ENCODE data around the gene ZBTB16.

ZBTB16 gene

DNA sequence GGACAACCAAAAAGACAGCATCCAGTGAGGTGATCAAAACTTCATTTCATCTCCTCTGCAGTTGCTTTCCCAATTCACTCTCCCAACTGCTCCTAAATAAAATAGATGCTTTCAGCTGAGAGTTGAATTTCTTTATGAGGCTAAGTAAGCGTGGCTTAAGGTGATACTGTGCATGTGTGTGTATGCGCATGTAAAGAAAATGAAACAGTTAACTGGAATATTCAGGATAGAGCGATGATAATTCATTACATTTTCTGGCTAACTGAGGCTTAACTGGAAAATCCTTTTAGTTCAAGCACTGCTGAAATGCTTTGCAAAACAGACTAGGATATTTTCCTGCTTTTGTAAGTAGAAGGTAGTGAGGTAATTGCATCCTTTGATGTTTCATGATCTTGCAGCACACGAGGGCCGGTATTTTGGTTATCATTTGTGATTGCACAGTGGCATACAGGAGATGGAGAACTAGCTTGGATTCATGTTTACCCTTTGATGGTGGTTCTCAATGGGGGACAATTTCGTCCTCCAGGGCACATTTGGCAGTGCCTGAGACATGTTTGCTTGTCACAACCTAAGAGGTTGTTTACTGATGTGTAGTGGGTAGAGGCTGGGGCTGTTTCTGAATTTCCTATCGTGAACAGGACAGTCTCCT lies 71.2 kb downstream of the ZBTB16 start:
- H2AFZ ChIP-seq (ENCODE audit: low read length): no peak overlapping the region
- H3K14ac ChIP-seq (ENCODE audit: low read length): no peak overlapping the region
- peaks cover 0 to 8% of the 10 kb centered on the region in 2 donors for H3K9me3 ChIP-seq (replicated peaks in 1 of 2; ENCODE audit: control insufficient read depth in 2 of 2, insufficient read depth in 1 of 2, low read depth in 1 of 2, low read length in 2 of 2)
- no peak overlapping the region for H3K4me2 ChIP-seq (ENCODE audit: insufficient read depth, low read length, poor library complexity, severe bottlenecking)
- no peak overlapping the region for H2BK15ac ChIP-seq (ENCODE audit: low read length)
- no peak overlapping the region for H4K8ac ChIP-seq (ENCODE audit: low read depth, low read length)
- H2BK5ac ChIP-seq (ENCODE audit: low read length): no peak overlapping the region
- no peak overlapping the region for H3K27ac ChIP-seq (replicated peaks; ENCODE audit: low read length)
- H2AK5ac ChIP-seq (ENCODE audit: low read depth, low read length): no peak overlapping the region
- H3K27me3 ChIP-seq (ENCODE audit: control insufficient read depth in 3 of 3, insufficient read depth in 3 of 3, low read depth in 1 of 3, low read length in 3 of 3): no peaks in the 10 kb centered on the region
- no peak overlapping the region for H2BK120ac ChIP-seq (ENCODE audit: low read depth, low read length)
- H2BK12ac ChIP-seq (ENCODE audit: low read length): no peak overlapping the region
- H3K79me1 ChIP-seq (ENCODE audit: low read depth, low read length): peaks cover 6% of the 10 kb centered on the region
- H3K23ac ChIP-seq (ENCODE audit: low read depth, low read length, poor library complexity): no peak overlapping the region
- DNase-seq (ENCODE audit: low spot score): no peak
- H4K91ac ChIP-seq (ENCODE audit: low read depth, low read length, poor library complexity): no peak overlapping the region
- WGBS, 2 donors (ENCODE audit: extremely low coverage in 2 of 2, insufficient read length in 2 of 2, insufficient replicate concordance in 1 of 2): no CpG with 5 or more reads among the region's 7 CpGs
- no peak overlapping the region for H3K4ac ChIP-seq (ENCODE audit: low read length)
- H3K4me3 ChIP-seq (ENCODE audit: low read length in 2 of 2): no peak overlapping the region
- peaks cover 37% of the 10 kb centered on the region in 2 donors for H3K4me1 ChIP-seq (ENCODE audit: control insufficient read depth in 2 of 2, insufficient read depth in 1 of 2, low read depth in 1 of 2, low read length in 2 of 2)
- no peak overlapping the region for H3K18ac ChIP-seq (ENCODE audit: low read length)
- H3K9ac ChIP-seq (ENCODE audit: low read depth, low read length, poor library complexity): no peak overlapping the region
- H3K36me3 ChIP-seq (replicated peaks in 1 of 2; ENCODE audit: control insufficient read depth in 2 of 2, insufficient read depth in 2 of 2, low read length in 2 of 2): peaks cover 3 to 20% of the 10 kb centered on the region in 2 donors

DNA sequence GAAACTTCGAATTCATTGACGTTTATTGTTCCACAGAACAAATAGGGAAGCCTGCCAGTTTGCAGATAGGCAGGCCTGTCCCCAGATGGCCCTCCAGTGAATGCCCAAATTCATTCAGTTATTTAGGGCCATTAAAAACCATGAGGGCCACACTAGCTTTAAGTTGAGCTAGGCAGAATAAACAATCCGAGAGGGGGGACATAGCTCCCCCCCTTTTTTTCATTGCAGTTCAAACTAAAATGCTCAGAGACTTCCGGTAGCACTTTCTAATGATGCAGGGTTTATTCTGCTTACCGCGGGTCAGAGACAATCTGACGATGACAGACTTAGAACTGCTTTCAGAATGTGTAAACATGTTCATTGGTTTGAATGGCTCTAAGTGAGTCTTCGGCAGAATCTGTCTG lies 72.0 kb downstream of the ZBTB16 start:
- peaks cover 38 to 44% of the 10 kb centered on the region in 2 donors for H3K4me1 ChIP-seq (ENCODE audit: control insufficient read depth in 2 of 2, insufficient read depth in 1 of 2, low read depth in 1 of 2, low read length in 2 of 2)
- no peak for DNase-seq (ENCODE audit: low spot score)
- H2BK5ac ChIP-seq (ENCODE audit: low read length): no peak overlapping the region

DNA sequence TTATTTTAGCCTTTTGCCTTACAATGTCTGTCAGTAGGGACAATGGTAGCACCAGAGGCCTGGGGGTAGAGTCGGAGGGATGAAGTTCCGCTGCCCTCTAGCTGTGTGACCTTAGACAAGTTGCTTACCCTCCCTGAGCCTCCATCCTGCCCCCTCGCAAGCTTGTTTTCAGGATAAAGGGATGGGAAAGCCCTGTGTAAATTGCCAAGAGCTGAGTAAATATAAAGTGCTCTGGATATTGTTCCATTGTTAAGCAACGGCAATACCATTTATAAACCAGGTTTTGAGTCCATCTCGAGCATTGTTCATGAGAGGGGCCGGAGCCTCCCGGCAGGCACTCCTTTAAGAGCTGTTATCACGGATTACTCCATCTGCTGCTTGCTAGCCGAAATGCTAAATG lies 72.9 kb downstream of the ZBTB16 start:
- Histone ChIP-seq H3K18ac (ENCODE audit: low read length) (no peak overlapping the region), H3K14ac (ENCODE audit: low read length) (no peak overlapping the region), H3K9me3 (replicated peaks in 1 of 2; ENCODE audit: control insufficient read depth in 2 of 2, insufficient read depth in 1 of 2, low read depth in 1 of 2, low read length in 2 of 2) (peaks cover 0 to 5% of the 10 kb centered on the region in 2 donors), H2AK5ac (ENCODE audit: low read depth, low read length) (no peak overlapping the region), H3K27ac (replicated peaks; ENCODE audit: low read length) (no peak overlapping the region), H3K4me3 (ENCODE audit: low read length in 2 of 2) (no peak overlapping the region), H3K27me3 (ENCODE audit: control insufficient read depth in 3 of 3, insufficient read depth in 3 of 3, low read depth in 1 of 3, low read length in 3 of 3) (no peaks in the 10 kb centered on the region), H3K4me1 (ENCODE audit: control insufficient read depth in 2 of 2, insufficient read depth in 1 of 2, low read depth in 1 of 2, low read length in 2 of 2) (peaks cover 38 to 52% of the 10 kb centered on the region in 2 donors), H3K36me3 (replicated peaks in 1 of 2; ENCODE audit: control insufficient read depth in 2 of 2, insufficient read depth in 2 of 2, low read length in 2 of 2) (peaks cover 0 to 4% of the 10 kb centered on the region in 2 donors), H2BK120ac (ENCODE audit: low read depth, low read length) (no peak overlapping the region), H4K91ac (ENCODE audit: low read depth, low read length, poor library complexity) (no peak overlapping the region), H3K4ac (ENCODE audit: low read length) (no peak overlapping the region), H2BK12ac (ENCODE audit: low read length) (no peak overlapping the region), H4K8ac (ENCODE audit: low read depth, low read length) (no peak overlapping the region), H2BK5ac (ENCODE audit: low read length) (no peak overlapping the region), H3K4me2 (ENCODE audit: insufficient read depth, low read length, poor library complexity, severe bottlenecking) (no peak overlapping the region), H3K23ac (ENCODE audit: low read depth, low read length, poor library complexity) (no peak overlapping the region), H3K9ac (ENCODE audit: low read depth, low read length, poor library complexity) (no peak overlapping the region), H3K79me1 (ENCODE audit: low read depth, low read length) (peaks cover 6% of the 10 kb centered on the region), H2AFZ (ENCODE audit: low read length) (no peak overlapping the region), H2BK15ac (ENCODE audit: low read length) (no peak overlapping the region)
- no peak for DNase-seq (ENCODE audit: low spot score)
- WGBS, 2 donors (ENCODE audit: extremely low coverage in 2 of 2, insufficient read length in 2 of 2, insufficient replicate concordance in 1 of 2): no CpG with 5 or more reads among the region's 9 CpGs

More for the DNA sequence above, 72.0 kb downstream of the ZBTB16 start:
- Histone ChIP-seq H3K9me3 (replicated peaks in 1 of 2; ENCODE audit: control insufficient read depth in 2 of 2, insufficient read depth in 1 of 2, low read depth in 1 of 2, low read length in 2 of 2) (peaks cover 0 to 5% of the 10 kb centered on the region in 2 donors), H3K36me3 (replicated peaks in 1 of 2; ENCODE audit: control insufficient read depth in 2 of 2, insufficient read depth in 2 of 2, low read length in 2 of 2) (peaks cover 3 to 13% of the 10 kb centered on the region in 2 donors), H2AFZ (ENCODE audit: low read length) (no peak overlapping the region), H3K27ac (replicated peaks; ENCODE audit: low read length) (no peak overlapping the region), H2BK15ac (ENCODE audit: low read length) (no peak overlapping the region), H3K23ac (ENCODE audit: low read depth, low read length, poor library complexity) (no peak overlapping the region), H2BK120ac (ENCODE audit: low read depth, low read length) (no peak overlapping the region), H3K9ac (ENCODE audit: low read depth, low read length, poor library complexity) (no peak overlapping the region), H4K8ac (ENCODE audit: low read depth, low read length) (no peak overlapping the region), H2AK5ac (ENCODE audit: low read depth, low read length) (no peak overlapping the region), H3K14ac (ENCODE audit: low read length) (no peak overlapping the region), H4K91ac (ENCODE audit: low read depth, low read length, poor library complexity) (no peak overlapping the region), H3K4me2 (ENCODE audit: insufficient read depth, low read length, poor library complexity, severe bottlenecking) (no peak overlapping the region), H3K79me1 (ENCODE audit: low read depth, low read length) (peaks cover 6% of the 10 kb centered on the region), H3K18ac (ENCODE audit: low read length) (no peak overlapping the region), H3K27me3 (ENCODE audit: control insufficient read depth in 3 of 3, insufficient read depth in 3 of 3, low read depth in 1 of 3, low read length in 3 of 3) (no peaks in the 10 kb centered on the region), H3K4me3 (ENCODE audit: low read length in 2 of 2) (no peak overlapping the region), H3K4ac (ENCODE audit: low read length) (no peak overlapping the region), H2BK12ac (ENCODE audit: low read length) (no peak overlapping the region)
- WGBS, 2 donors (ENCODE audit: extremely low coverage in 2 of 2, insufficient read length in 2 of 2, insufficient replicate concordance in 1 of 2): no CpG with 5 or more reads among the region's 8 CpGs

- H3K79me1 ChIP-seq (ENCODE audit: low read depth, low read length): peaks cover 6% of the 10 kb centered on the region
- H3K4me2 ChIP-seq (ENCODE audit: insufficient read depth, low read length, poor library complexity, severe bottlenecking): no peak overlapping the region
- H3K27ac ChIP-seq (replicated peaks; ENCODE audit: low read length): no peak overlapping the region
- H2BK120ac ChIP-seq (ENCODE audit: low read depth, low read length): no peak overlapping the region
- no peak overlapping the region for H2BK12ac ChIP-seq (ENCODE audit: low read length)
- no peak overlapping the region for H3K4ac ChIP-seq (ENCODE audit: low read length)
- no peak overlapping the region for H2BK5ac ChIP-seq (ENCODE audit: low read length)
- no peak overlapping the region for H3K4me3 ChIP-seq (ENCODE audit: low read length in 2 of 2)
- no peak overlapping the region for H2AK5ac ChIP-seq (ENCODE audit: low read depth, low read length)
- H2BK15ac ChIP-seq (ENCODE audit: low read length): no peak overlapping the region
- H3K4me1 ChIP-seq (ENCODE audit: control insufficient read depth in 2 of 2, insufficient read depth in 1 of 2, low read depth in 1 of 2, low read length in 2 of 2): peaks cover 38 to 52% of the 10 kb centered on the region in 2 donors
- H4K8ac ChIP-seq (ENCODE audit: low read depth, low read length): no peak overlapping the region
- WGBS, 2 donors (ENCODE audit: extremely low coverage in 2 of 2, insufficient read length in 2 of 2, insufficient replicate concordance in 1 of 2): no CpG with 5 or more reads among the region's 6 CpGs
- H2AFZ ChIP-seq (ENCODE audit: low read length): no peak overlapping the region
- peak overlapping the region; percentile 23 for H3K18ac ChIP-seq (ENCODE audit: low read length)
- H3K27me3 ChIP-seq (ENCODE audit: control insufficient read depth in 3 of 3, insufficient read depth in 3 of 3, low read depth in 1 of 3, low read length in 3 of 3): no peaks in the 10 kb centered on the region
- H3K14ac ChIP-seq (ENCODE audit: low read length): no peak overlapping the region
- H3K9me3 ChIP-seq (replicated peaks in 1 of 2; ENCODE audit: control insufficient read depth in 2 of 2, insufficient read depth in 1 of 2, low read depth in 1 of 2, low read length in 2 of 2): peaks cover 0 to 5% of the 10 kb centered on the region in 2 donors
- no peak overlapping the region for H3K9ac ChIP-seq (ENCODE audit: low read depth, low read length, poor library complexity)
- no peak overlapping the region for H4K91ac ChIP-seq (ENCODE audit: low read depth, low read length, poor library complexity)
- DNase-seq (ENCODE audit: low spot score): no peak
- peaks cover 0 to 4% of the 10 kb centered on the region in 2 donors for H3K36me3 ChIP-seq (replicated peaks in 1 of 2; ENCODE audit: control insufficient read depth in 2 of 2, insufficient read depth in 2 of 2, low read length in 2 of 2)
- H3K23ac ChIP-seq (ENCODE audit: low read depth, low read length, poor library complexity): no peak overlapping the region
These were observed 73.5 kb downstream of the ZBTB16 start for GRCh38 chr11:114132944-114133394.

Measured in neuronal stem cell (in vitro differentiated cells).